Body of pancreas (tissue), 4 donors: Measurements from ENCODE around the gene NTSR2. TPM values are rescaled to one million over a fixed set of nuclear protein-coding genes. Genes with fewer than 3 reads are reported as not detected.

ENCODE experiments used
- ATAC-seq: fragments of 150-250 bp; one replicate; pipeline ENCODE4 v1.9.1; 2016
- DNase-seq, 4 donors: peaks; one replicate each; pipeline ENCODE4 v3.0.0-alpha.2; 2019
- H3K27ac ChIP-seq, 4 donors: fragments of 200-600 bp; sonication (generic); 1 replicate in 3 of 4; 2 replicates in 1 of 4; pipeline versions ENCODE4 v1.5.1 to v1.6.1; 2016 to 2019; ENCODE audit warnings: mild to moderate bottlenecking in 1 of 4, mixed read lengths in 1 of 4, moderate library complexity in 1 of 4
- H3K27me3 ChIP-seq, 2 donors: fragments of 200-600 bp; sonication (generic); one replicate each; pipeline ENCODE4 v1.6.0; 2016; ENCODE audit warnings: mild to moderate bottlenecking in 1 of 2
- H3K36me3 ChIP-seq, 2 donors: fragments of 200-600 bp; sonication (generic); replicated peaks in 1 of 2; 2 replicates each; pipeline ENCODE4 v1.5.1; 2016; ENCODE audit warnings: low read depth in 2 of 2; ENCODE audit not compliant: insufficient read depth in 1 of 2
- H3K4me1 ChIP-seq: fragments of 200-600 bp; sonication (generic); one replicate; pipeline ENCODE4 v1.6.0; 2016
- H3K4me3 ChIP-seq, 2 donors: fragments of 200-600 bp; sonication (generic); 1 replicate in 1 of 2; 2 replicates in 1 of 2; pipeline ENCODE4 v1.5.1; 2016 to 2019
- H3K9me3 ChIP-seq, 3 donors: fragments of 200-600 bp; sonication (generic); 1 replicate in 2 of 3; 2 replicates in 1 of 3; pipeline ENCODE4 v1.5.1; 2016
- CTCF ChIP-seq, 7 experiments: fragments of 450-650 bp in 4 of 7; fragments of 200-600 bp in 3 of 7; sonication (generic) in 3 of 7; IDR thresholded peaks; one replicate each; pipeline ENCODE4 v1.5.1; 2016 to 2019; ENCODE audit warnings: antibody characterized with exemption in 7 of 7
- POLR2A ChIP-seq, 3 donors: fragments of 450-650 bp; IDR thresholded peaks; one replicate each; pipeline ENCODE4 v1.6.1; 2016; ENCODE audit warnings: antibody characterized with exemption in 3 of 3, mild to moderate bottlenecking in 2 of 3
- WGBS, 2 donors: methylation state at CpG; one replicate each; pipeline ENCODE4 v1.1.5; 2017; 5-methylcytosine and 5-hydroxymethylcytosine counted together
- intact Hi-C: fragments of 100-400 bp; cut with DNase I; formaldehyde crosslinking; loops from one replicate; pipeline ENCODE4 v1.15.1; 2023
- total RNA-seq, 2 donors: library from RNA; depleted of rRNA; stranded (reverse); fragments of >200 nt; gene quantifications; one replicate each; pipeline ENCODE4 v1.1.0, GENCODE V29; 2016

Gene NTSR2
- total RNA-seq, 2 donors from 2014 or later: not detected

GRCh38 chr2:11621410-11621809 lies 48.6 kb downstream of the NTSR2 start:
- Histone ChIP-seq H3K27ac (no peak overlapping the region), H3K36me3 (peaks cover 0 to 2% of the 10 kb centered on the region in 2 donors), H3K9me3 (no peaks in the 10 kb centered on the region), H3K4me3 (no peak overlapping the region), H3K27me3 (no peaks in the 10 kb centered on the region), H3K4me1 (no peaks in the 10 kb centered on the region)
- DNase-seq (no peak), ATAC-seq (no peak)
- intact Hi-C loops: no loop called here
- WGBS, 2 donors: 31 to 52% methylated on average over 2 of the region's 2 CpGs
- TF ChIP-seq POLR2A (IDR thresholded peaks at IDR 0.05): no peak

GRCh38 chr2:11618708-11619062 lies 51.3 kb downstream of the NTSR2 start:
- TF ChIP-seq CTCF (IDR thresholded peaks at IDR 0.05): no peak
- no peak for TF ChIP-seq POLR2A (IDR thresholded peaks at IDR 0.05)

GRCh38 chr2:11617984-11618707 lies 51.8 kb downstream of the NTSR2 start:
- no peak for ATAC-seq
- 86 to 90% methylated on average over 10 to 24 of the region's 33 CpGs for WGBS, 2 donors
- TF ChIP-seq POLR2A (IDR thresholded peaks at IDR 0.05): no peak
- no peak for TF ChIP-seq CTCF (IDR thresholded peaks at IDR 0.05)

More at GRCh38 chr2:11618708-11619062, 51.3 kb downstream of the NTSR2 start:
- Histone ChIP-seq H3K4me1 (no peaks in the 10 kb centered on the region), H3K27me3 (no peaks in the 10 kb centered on the region), H3K27ac (no peak overlapping the region), H3K4me3 (no peak overlapping the region), H3K36me3 (no peaks in the 10 kb centered on the region), H3K9me3 (no peaks in the 10 kb centered on the region)
- DNase-seq: no peak
- intact Hi-C loops: no loop called here
- 94 to 95% methylated on average over 14 to 18 of the region's 20 CpGs for WGBS, 2 donors
- no peak for ATAC-seq

GRCh38 chr2:11617527-11617926 lies 52.5 kb downstream of the NTSR2 start:
- Histone ChIP-seq H3K4me1 (no peaks in the 10 kb centered on the region), H3K36me3 (no peaks in the 10 kb centered on the region), H3K27me3 (no peaks in the 10 kb centered on the region), H3K4me3 (no peak overlapping the region), H3K9me3 (no peaks in the 10 kb centered on the region), H3K27ac (no peak overlapping the region)
- WGBS, 2 donors: 85 to 91% methylated on average over 8 of the region's 14 CpGs
- no peak for TF ChIP-seq POLR2A (IDR thresholded peaks at IDR 0.05)
- ATAC-seq: no peak
- intact Hi-C loops: no loop called here
- no peak for DNase-seq

More at GRCh38 chr2:11617984-11618707, 51.8 kb downstream of the NTSR2 start:
- Histone ChIP-seq H3K4me1 (no peaks in the 10 kb centered on the region), H3K36me3 (no peaks in the 10 kb centered on the region), H3K27me3 (no peaks in the 10 kb centered on the region), H3K27ac (no peak overlapping the region), H3K9me3 (no peaks in the 10 kb centered on the region), H3K4me3 (no peak overlapping the region)
- DNase-seq: no peak
- intact Hi-C loops: no loop called here

DNA sequence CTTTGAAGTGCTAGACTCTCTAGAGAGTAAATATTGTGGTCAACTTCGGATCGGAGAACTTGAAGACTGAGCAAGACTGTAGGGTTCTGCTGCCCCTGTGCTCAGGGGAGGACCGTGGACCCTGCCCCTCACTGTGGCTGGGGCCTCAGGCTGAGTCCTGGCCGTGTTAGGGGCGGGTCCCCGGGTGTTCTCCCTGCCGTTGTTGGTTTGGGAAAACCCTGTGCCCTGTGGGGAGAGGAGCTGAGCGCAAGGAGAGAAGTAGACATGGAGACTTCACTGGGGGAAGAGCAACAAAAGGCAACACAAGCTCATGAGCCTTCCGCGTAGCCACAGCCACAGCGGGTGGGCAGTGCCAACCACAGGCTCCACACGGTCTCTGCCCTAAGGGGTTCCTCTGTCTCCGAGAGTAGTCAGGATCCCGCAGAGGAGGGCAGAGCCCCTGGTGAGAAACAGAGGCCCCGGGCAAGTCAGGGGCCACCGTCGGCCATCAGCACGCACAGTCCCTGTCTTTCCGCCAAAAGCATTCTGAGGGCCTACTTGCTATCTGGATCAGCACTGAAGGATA lies 53.1 kb downstream of the NTSR2 start:
- Histone ChIP-seq H3K27me3 (no peaks in the 10 kb centered on the region), H3K9me3 (no peaks in the 10 kb centered on the region), H3K36me3 (no peaks in the 10 kb centered on the region), H3K4me1 (no peaks in the 10 kb centered on the region), H3K4me3 (no peak overlapping the region), H3K27ac (no peak overlapping the region)
- TF ChIP-seq POLR2A (IDR thresholded peaks at IDR 0.05) (no peak), CTCF (IDR thresholded peaks at IDR 0.05) (no peak)
- intact Hi-C loops: no loop called here
- no peak for DNase-seq
- 86 to 88% methylated on average over 19 of the region's 19 CpGs for WGBS, 2 donors
- ATAC-seq: no peak
